Epithelial cell of esophagus (primary cell): ENCODE data around the gene AP4E1.

ENCODE experiments used
- DNase-seq: peaks from one replicate; pipeline ENCODE4 v3.0.0; 2010; ENCODE audit warnings: low read depth
- H3K4me3 ChIP-seq: 2 replicates; pipeline ENCODE4 v1.5.1; 2011; ENCODE audit warnings: mild to moderate bottlenecking, low read length, control low read depth
- TF ChIP-seq, protein P1 (sequence below): IDR thresholded peaks from 2 replicates; pipeline ENCODE4 v1.5.1; 2011; ENCODE audit warnings: low read depth, mild to moderate bottlenecking, low read length, control low read depth, inconsistent platforms; ENCODE audit not compliant: insufficient read depth; ENCODE audit errors: missing control alignments

Gene AP4E1

GRCh38 chr15:50880651-50881114 lies 27.8 kb upstream of the AP4E1 start:
- H3K4me3 ChIP-seq, result no peak overlapping the region
- TF ChIP-seq, protein P1, sequence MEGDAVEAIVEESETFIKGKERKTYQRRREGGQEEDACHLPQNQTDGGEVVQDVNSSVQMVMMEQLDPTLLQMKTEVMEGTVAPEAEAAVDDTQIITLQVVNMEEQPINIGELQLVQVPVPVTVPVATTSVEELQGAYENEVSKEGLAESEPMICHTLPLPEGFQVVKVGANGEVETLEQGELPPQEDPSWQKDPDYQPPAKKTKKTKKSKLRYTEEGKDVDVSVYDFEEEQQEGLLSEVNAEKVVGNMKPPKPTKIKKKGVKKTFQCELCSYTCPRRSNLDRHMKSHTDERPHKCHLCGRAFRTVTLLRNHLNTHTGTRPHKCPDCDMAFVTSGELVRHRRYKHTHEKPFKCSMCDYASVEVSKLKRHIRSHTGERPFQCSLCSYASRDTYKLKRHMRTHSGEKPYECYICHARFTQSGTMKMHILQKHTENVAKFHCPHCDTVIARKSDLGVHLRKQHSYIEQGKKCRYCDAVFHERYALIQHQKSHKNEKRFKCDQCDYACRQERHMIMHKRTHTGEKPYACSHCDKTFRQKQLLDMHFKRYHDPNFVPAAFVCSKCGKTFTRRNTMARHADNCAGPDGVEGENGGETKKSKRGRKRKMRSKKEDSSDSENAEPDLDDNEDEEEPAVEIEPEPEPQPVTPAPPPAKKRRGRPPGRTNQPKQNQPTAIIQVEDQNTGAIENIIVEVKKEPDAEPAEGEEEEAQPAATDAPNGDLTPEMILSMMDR, result no peak
- DNase-seq, result peak; percentile 59

GRCh38 chr15:50881121-50882048 lies 27.1 kb upstream of the AP4E1 start:
- TF ChIP-seq, protein P1, result no peak
- peak; percentile 86 for DNase-seq
- H3K4me3 ChIP-seq, result no peak overlapping the region

DNA sequence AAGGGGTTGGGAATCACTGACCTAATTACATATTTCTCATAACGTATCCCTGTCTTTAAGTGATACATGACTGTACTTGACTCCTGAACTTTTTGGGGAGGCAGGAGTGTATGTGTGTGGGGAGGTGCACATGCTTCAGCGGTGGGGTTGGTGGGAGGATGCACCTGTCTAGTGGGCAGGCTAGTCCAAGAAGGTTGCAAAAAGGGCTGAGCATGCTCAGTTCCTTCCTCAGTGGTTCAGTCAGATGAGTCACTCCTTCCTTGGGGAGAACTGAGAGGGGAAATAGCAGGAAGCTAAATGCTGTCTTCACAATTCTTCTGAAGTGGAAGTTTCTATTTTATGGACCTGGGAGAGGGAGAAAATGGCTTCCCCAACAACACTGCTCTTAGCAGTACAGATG lies 24.6 kb upstream of the AP4E1 start:
- peak; percentile 74 for DNase-seq
- TF ChIP-seq, protein P1, result no peak
- H3K4me3 ChIP-seq, result no peak overlapping the region

DNA sequence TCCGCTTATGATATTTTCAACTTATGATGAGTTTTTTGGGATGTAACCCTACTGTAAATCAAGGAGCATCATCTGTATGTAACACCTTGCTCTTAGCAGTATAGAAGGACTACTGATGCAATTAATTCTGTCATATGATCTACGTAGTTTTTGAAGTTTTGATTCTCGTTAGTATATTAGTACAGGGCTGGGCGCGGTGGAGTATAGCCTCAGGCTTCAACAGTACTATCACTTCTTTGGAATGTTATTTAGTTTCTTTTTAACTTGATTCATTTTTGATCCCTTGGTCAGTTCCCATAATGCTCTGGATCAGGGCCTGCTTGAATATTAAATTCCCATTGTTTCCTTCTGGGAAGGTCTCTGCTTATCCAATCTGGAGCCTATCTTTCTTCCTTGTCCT lies 23.9 kb upstream of the AP4E1 start:
- TF ChIP-seq, protein P1, result no peak
- H3K4me3 ChIP-seq, result no peak overlapping the region
- DNase-seq, result peak; percentile 92

DNA sequence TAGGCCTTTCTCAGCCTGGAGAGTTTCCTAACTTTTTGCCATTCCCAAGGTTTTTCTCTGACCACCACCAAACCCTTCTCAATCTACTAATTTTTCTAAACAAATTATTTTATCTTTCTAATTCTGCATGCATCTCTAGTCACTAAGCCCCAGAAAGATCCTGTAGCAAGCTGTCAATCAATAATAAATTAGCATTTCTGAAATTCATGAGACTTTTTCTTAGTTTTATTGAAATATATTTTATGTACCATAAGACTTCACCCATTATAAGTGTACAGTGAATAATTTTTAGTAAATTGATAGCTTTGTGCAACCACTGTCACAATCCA lies 22.4 kb upstream of the AP4E1 start:
- no peak overlapping the region for H3K4me3 ChIP-seq
- no peak for DNase-seq
- TF ChIP-seq, protein P1, result no peak

DNA sequence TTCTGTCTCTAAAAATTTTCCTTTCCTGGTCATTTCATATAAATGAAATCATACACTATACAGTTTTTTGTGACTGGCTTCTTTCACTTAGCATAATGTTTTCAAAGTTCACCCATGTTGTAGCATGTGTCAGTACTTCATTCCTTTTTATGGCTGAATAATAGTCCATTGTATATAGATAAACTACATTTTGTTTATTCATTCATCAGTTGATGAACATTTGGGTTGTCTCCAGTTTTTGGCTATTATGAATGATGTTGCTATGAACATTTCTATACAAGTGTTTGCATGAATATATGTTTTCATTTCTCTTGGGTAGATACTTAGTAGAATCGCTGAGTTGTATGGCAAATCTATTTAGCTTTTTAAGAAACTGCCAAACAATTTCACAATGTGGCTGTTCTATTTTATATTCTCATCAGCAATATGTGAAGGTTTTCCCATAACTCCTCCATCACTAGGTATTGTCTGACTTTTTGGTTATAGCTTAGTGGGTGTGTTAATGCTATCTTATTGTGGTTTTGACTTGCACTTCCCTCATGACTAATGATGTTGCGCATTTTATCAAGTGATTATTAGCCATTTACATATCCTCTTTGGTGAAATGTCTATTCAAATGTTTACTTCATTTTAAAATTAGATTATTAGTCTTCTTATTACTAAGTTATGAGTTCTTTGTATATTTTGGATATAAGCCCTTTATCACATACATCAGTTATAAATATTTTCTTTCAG lies 21.7 kb upstream of the AP4E1 start:
- TF ChIP-seq, protein P1, result no peak
- H3K4me3 ChIP-seq, result no peak overlapping the region
- peak; percentile 37 for DNase-seq
